Lower lobe of right lung (tissue), 2 donors: ENCODE measurements around the gene KIFC3. TPM values are rescaled to one million over a fixed set of nuclear protein-coding genes. Genes with fewer than 3 reads are reported as not detected.
"Not testable (repeated sequence)": the region's sequence is repeated elsewhere in the genome, so short reads cannot be mapped to it uniquely, and the experiment has no call there.

Experiments used
- ATAC-seq, 2 donors: fragments of 200-7000 bp; cut with Tn5 transposase; one replicate each; pipeline ENCODE4 v1.9.1; 2020 to 2022; ENCODE audit warnings: mild to moderate bottlenecking in 2 of 2, moderate library complexity in 2 of 2
- DNase-seq: peaks from one replicate; pipeline ENCODE4 v3.0.0-alpha.2; 2020
- H3K27ac ChIP-seq: fragments of 200-600 bp; one replicate; pipeline ENCODE4 v1.8.0; 2022
- H3K27me3 ChIP-seq: fragments of 200-600 bp; one replicate; pipeline ENCODE4 v1.8.0; 2022; ENCODE audit warnings: low read depth
- H3K36me3 ChIP-seq: fragments of 200-600 bp; one replicate; pipeline ENCODE4 v1.8.0; 2022; ENCODE audit warnings: mild to moderate bottlenecking
- H3K4me1 ChIP-seq: fragments of 200-600 bp; one replicate; pipeline ENCODE4 v1.8.0; 2022
- H3K4me3 ChIP-seq: fragments of 200-600 bp; one replicate; pipeline ENCODE4 v1.8.0; 2022; ENCODE audit warnings: mild to moderate bottlenecking
- H3K9me3 ChIP-seq: fragments of 200-600 bp; one replicate; pipeline ENCODE4 v1.8.0; 2022
- intact Hi-C: fragments of 100-400 bp; cut with DNase I; formaldehyde crosslinking; loops from one replicate; pipeline ENCODE4 v1.11.0; 2022
- total RNA-seq: library from RNA; stranded (reverse); fragmentation: NEBNext Ultra II Directional; extraction: Animal tissue kit (Norgen Biotek cat#: 25700); gene quantifications from one replicate; pipeline ENCODE4 v1.2.1, GENCODE V29; 2021
- TF ChIP-seq, protein P1 (sequence below): fragments of 200-600 bp; IDR thresholded peaks from one replicate; pipeline ENCODE4 v1.8.0; 2022; ENCODE audit warnings: antibody characterized with exemption, mild to moderate bottlenecking
- donor health status: DM: no; HTN: yes; CAD: no; lungs with severe emphysema.

KIFC3 gene
- total RNA-seq, 1 donor from 2014 or later, result 70.9 TPM

DNA sequence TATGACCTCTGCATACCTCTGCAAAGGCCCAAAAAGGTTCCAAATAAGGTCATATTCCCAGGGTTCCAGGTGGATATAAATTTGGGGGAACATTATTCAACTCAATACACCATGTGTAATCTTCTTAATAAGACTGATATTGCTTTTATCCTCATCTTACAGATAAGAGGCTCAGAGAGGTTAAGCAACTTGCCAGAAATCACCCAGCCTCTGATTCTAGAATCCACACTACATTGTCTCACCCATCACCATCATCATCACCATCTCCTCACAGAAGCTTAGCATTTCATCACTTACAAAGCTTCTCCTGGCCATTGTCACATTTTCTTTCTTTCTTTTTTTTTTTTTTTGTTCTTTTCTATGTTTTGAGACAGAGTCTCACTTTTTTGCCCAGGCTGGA is 15.4 kb upstream of the KIFC3 start:
- H3K27ac ChIP-seq, result no peak overlapping the region
- no peaks in the 10 kb centered on the region for H3K9me3 ChIP-seq
- TF ChIP-seq, protein P1, sequence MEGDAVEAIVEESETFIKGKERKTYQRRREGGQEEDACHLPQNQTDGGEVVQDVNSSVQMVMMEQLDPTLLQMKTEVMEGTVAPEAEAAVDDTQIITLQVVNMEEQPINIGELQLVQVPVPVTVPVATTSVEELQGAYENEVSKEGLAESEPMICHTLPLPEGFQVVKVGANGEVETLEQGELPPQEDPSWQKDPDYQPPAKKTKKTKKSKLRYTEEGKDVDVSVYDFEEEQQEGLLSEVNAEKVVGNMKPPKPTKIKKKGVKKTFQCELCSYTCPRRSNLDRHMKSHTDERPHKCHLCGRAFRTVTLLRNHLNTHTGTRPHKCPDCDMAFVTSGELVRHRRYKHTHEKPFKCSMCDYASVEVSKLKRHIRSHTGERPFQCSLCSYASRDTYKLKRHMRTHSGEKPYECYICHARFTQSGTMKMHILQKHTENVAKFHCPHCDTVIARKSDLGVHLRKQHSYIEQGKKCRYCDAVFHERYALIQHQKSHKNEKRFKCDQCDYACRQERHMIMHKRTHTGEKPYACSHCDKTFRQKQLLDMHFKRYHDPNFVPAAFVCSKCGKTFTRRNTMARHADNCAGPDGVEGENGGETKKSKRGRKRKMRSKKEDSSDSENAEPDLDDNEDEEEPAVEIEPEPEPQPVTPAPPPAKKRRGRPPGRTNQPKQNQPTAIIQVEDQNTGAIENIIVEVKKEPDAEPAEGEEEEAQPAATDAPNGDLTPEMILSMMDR, result no peak
- H3K36me3 ChIP-seq, result no peaks in the 10 kb centered on the region
- intact Hi-C loops, result no loop called here
- H3K4me1 ChIP-seq, result peaks cover 25% of the 10 kb centered on the region
- no peak overlapping the region for H3K4me3 ChIP-seq
- DNase-seq (no peak), ATAC-seq (no peak)
- H3K27me3 ChIP-seq, result no peaks in the 10 kb centered on the region

GRCh38 chr16:57815987-57816745 is 13.9 kb upstream of the KIFC3 start:
- ATAC-seq, result peak; percentile 96 to 97
- peak overlapping the region; percentile 83 for H3K27ac ChIP-seq
- no peaks in the 10 kb centered on the region for H3K36me3 ChIP-seq
- TF ChIP-seq, protein P1, result no peak
- no peak overlapping the region for H3K4me3 ChIP-seq
- no peaks in the 10 kb centered on the region for H3K9me3 ChIP-seq
- intact Hi-C loops, result no loop called here
- no peaks in the 10 kb centered on the region for H3K27me3 ChIP-seq
- H3K4me1 ChIP-seq, result peaks cover 26% of the 10 kb centered on the region
- DNase-seq, result peak; percentile 92

GRCh38 chr16:57814896-57815295 is 12.6 kb upstream of the KIFC3 start:
- H3K4me1 ChIP-seq, result peaks cover 39% of the 10 kb centered on the region
- no peaks in the 10 kb centered on the region for H3K9me3 ChIP-seq
- H3K27ac ChIP-seq, result no peak overlapping the region
- peak; percentile 30 for DNase-seq
- intact Hi-C loops, result no loop called here
- ATAC-seq, result no peak
- no peak overlapping the region for H3K4me3 ChIP-seq
- TF ChIP-seq, protein P1, result no peak
- H3K27me3 ChIP-seq, result no peaks in the 10 kb centered on the region
- H3K36me3 ChIP-seq, result no peaks in the 10 kb centered on the region

- ATAC-seq (no peak), DNase-seq (no peak)
- TF ChIP-seq, protein P1, result no peak
- Histone ChIP-seq H3K4me3 (no peak overlapping the region), H3K27ac (no peak overlapping the region), H3K36me3 (no peaks in the 10 kb centered on the region), H3K9me3 (no peaks in the 10 kb centered on the region), H3K4me1 (peaks cover 52% of the 10 kb centered on the region), H3K27me3 (no peaks in the 10 kb centered on the region)
- intact Hi-C loops, result no loop called here
Measured at GRCh38 chr16:57813466-57813865, 11.2 kb upstream of the KIFC3 start.

GRCh38 chr16:57811340-57811739 is 9.0 kb upstream of the KIFC3 start:
- H3K27me3 ChIP-seq, DNase-seq, ATAC-seq, intact Hi-C loops, H3K4me3 ChIP-seq, H3K36me3 ChIP-seq, H3K9me3 ChIP-seq, H3K27ac ChIP-seq: not testable (repeated sequence)
- H3K4me1 ChIP-seq, result peaks cover 56% of the 10 kb centered on the region

GRCh38 chr16:57810197-57811031 is 8.1 kb upstream of the KIFC3 start:
- ATAC-seq (peak; percentile 87 to 91), DNase-seq (peak; percentile 90)
- intact Hi-C loops, result no loop called here
- TF ChIP-seq, protein P1, result no peak
- Histone ChIP-seq H3K36me3 (no peaks in the 10 kb centered on the region), H3K27ac (peak overlapping the region; percentile 71), H3K27me3 (no peaks in the 10 kb centered on the region), H3K4me3 (no peak overlapping the region), H3K4me1 (peaks cover 47% of the 10 kb centered on the region), H3K9me3 (no peaks in the 10 kb centered on the region)
